ENCODE data around the gene ARHGEF38.
"Not testable (repeated sequence)": the region's sequence is repeated elsewhere in the genome, so short reads cannot be mapped to it uniquely, and the experiment has no call there.

ARHGEF38 gene

DNA sequence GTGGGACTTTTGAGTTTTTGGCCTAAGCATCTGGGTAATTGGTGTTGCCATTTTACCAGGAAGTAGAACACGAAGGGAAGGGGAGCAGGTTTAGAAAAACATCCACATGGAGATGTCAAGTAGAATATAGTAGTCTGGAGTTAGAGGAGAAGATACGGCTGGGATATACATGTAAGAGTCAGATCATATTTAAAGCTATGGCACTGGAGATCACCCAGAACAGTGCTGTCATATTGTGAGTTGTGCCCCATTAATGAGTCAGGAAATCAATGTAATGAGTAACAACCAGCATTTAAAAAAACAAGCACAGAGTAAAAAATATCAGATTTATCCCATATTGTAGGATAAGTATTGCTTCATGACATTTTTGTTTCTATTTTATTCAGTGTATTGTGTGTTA is 160.3 kb downstream of the ARHGEF38 start:
- Histone ChIP-seq H3K4me3 (ENCODE audit: low read depth, low read length) (no peak overlapping the region), H3K36me3 (ENCODE audit: control insufficient read depth, insufficient read depth, low read length) (peaks cover 3% of the 10 kb centered on the region; the same call in 1 of the 2 replicates), H3K27me3 (ENCODE audit: control insufficient read depth, insufficient read depth, low read length) (no peaks in the 10 kb centered on the region), H3K4me1 (ENCODE audit: control insufficient read depth, insufficient read depth, low read length) (peaks cover 10% of the 10 kb centered on the region; the same call in 1 of the 2 replicates), H3K9ac (ENCODE audit: low read depth, low read length) (no peak overlapping the region), H3K9me3 (ENCODE audit: control insufficient read depth, insufficient read depth, low read length) (0 out of 2 replicates have a peak, but pooled peaks cover 4% of the 10 kb centered on the region), H3K27ac (ENCODE audit: low read depth, low read length) (no peak overlapping the region)

DNA sequence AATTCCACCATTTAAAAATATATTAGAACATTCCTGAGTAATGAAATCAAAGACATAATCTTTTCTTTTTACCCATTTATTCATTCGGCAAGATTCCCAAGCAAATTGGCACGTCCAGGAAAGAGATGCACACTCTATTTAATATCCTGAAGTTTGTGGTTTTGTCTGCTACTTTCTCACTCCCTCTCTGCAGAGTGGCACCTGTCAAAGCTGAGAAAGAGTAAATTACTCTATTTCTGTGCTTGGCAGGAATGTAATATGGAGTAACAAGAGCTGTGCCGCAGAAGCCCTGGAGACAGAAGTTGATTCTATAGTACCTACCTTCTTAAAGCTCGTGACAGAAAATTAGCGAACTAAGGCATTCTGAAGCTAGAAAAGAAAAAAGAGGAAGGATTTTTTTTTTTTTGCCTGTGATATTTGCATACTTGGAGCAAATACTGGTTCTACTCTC is 161.7 kb downstream of the ARHGEF38 start:
- Histone ChIP-seq H3K27ac (ENCODE audit: low read depth, low read length) (no peak overlapping the region), H3K9me3 (ENCODE audit: control insufficient read depth, insufficient read depth, low read length) (0 out of 2 replicates have a peak, but pooled peaks cover 4% of the 10 kb centered on the region), H3K4me3 (ENCODE audit: low read depth, low read length) (no peak overlapping the region), H3K9ac (ENCODE audit: low read depth, low read length) (no peak overlapping the region), H3K36me3 (ENCODE audit: control insufficient read depth, insufficient read depth, low read length) (peaks cover 7% of the 10 kb centered on the region), H3K4me1 (ENCODE audit: control insufficient read depth, insufficient read depth, low read length) (peaks cover 10% of the 10 kb centered on the region; the same call in 1 of the 2 replicates), H3K27me3 (ENCODE audit: control insufficient read depth, insufficient read depth, low read length) (no peaks in the 10 kb centered on the region)

DNA sequence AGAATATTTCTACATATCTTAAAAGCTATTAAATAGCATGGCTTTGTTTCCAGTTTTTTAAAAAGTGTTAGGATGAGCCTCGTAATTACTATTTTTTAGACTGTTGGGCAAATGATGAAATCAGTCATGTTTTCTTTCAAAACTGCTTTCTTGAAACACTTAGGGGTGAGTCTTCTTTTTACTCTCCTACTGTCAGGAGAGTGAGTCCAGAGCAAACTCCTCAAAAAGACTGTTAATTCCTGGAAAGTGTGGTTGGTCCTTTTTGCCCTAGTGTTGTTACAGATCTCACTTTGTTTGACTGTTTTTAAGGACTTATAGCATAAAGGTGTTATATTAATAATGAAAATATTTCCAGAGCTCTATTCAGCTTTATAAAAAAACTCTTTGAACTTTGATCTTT is 162.5 kb downstream of the ARHGEF38 start:
- H3K4me1 ChIP-seq (ENCODE audit: control insufficient read depth, insufficient read depth, low read length), result peaks cover 5% of the 10 kb centered on the region; the same call in 1 of the 2 replicates
- no peak overlapping the region for H3K9ac ChIP-seq (ENCODE audit: low read depth, low read length)
- no peak overlapping the region for H3K27ac ChIP-seq (ENCODE audit: low read depth, low read length)
- H3K27me3 ChIP-seq (ENCODE audit: control insufficient read depth, insufficient read depth, low read length), result no peaks in the 10 kb centered on the region
- 0 out of 2 replicates have a peak, but pooled peaks cover 4% of the 10 kb centered on the region for H3K9me3 ChIP-seq (ENCODE audit: control insufficient read depth, insufficient read depth, low read length)
- H3K4me3 ChIP-seq (ENCODE audit: low read depth, low read length), result no peak overlapping the region
- peaks cover 16% of the 10 kb centered on the region for H3K36me3 ChIP-seq (ENCODE audit: control insufficient read depth, insufficient read depth, low read length)

DNA sequence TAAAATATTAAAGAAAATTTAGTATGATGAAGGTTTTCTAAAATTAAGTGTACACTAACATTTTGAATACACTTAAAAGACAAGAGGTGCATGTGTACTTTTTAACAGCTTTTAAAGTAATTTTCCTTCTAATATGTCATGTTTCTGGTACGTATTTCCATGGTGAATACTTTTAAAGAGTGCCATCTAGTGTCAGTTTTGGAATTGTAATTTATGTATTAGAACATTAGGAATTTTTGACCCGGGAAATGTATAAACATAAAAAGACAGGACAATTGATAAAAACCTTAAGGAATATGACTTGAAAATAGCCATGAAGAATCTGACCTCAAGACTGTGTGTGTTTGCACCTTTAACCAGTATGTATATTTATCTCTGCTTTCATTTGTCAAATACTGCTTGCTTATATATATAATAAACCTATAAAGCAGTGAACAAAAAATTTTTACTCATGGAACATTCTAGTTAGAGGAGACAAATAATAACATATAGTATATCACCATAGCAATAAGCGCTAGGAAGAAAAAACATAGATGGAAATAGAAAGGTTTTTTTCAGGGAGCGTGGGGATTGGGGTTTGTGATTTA is 163.4 kb downstream of the ARHGEF38 start:
- no peak overlapping the region for H3K9ac ChIP-seq (ENCODE audit: low read depth, low read length)
- 0 out of 2 replicates have a peak, but pooled peaks cover 4% of the 10 kb centered on the region for H3K9me3 ChIP-seq (ENCODE audit: control insufficient read depth, insufficient read depth, low read length)
- H3K27me3 ChIP-seq (ENCODE audit: control insufficient read depth, insufficient read depth, low read length), result no peaks in the 10 kb centered on the region
- H3K36me3 ChIP-seq (ENCODE audit: control insufficient read depth, insufficient read depth, low read length), result peaks cover 24% of the 10 kb centered on the region
- H3K27ac ChIP-seq (ENCODE audit: low read depth, low read length), result no peak overlapping the region
- H3K4me3 ChIP-seq (ENCODE audit: low read depth, low read length), result no peak overlapping the region
- H3K4me1 ChIP-seq (ENCODE audit: control insufficient read depth, insufficient read depth, low read length), result 0 out of 2 replicates have a peak, but pooled peaks cover under 1% of the 10 kb centered on the region

DNA sequence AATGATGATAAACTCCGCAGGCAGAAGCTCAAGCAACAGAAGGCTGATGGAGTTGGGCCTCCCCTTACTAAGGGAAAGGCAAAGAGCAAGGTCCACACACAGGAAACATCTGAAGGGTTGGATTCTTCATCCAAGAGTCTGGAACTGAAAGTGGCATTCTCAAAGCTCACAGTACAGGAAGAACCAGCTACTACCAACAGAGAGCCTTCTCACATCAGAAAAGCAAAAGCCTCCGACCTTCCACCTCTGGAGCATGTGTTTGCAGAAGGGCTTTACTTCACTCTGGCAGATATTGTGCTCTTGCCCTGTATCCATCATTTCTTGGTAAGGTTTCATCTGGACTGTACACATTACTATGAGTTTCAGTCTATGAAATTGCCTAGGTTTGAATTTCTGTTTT is 166.8 kb downstream of the ARHGEF38 start:
- no peaks in the 10 kb centered on the region for H3K27me3 ChIP-seq (ENCODE audit: control insufficient read depth, insufficient read depth, low read length)
- H3K27ac ChIP-seq (ENCODE audit: low read depth, low read length), result no peak overlapping the region
- no peak overlapping the region for H3K9ac ChIP-seq (ENCODE audit: low read depth, low read length)
- 0 out of 2 replicates have a peak, but pooled peaks cover 4% of the 10 kb centered on the region for H3K9me3 ChIP-seq (ENCODE audit: control insufficient read depth, insufficient read depth, low read length)
- H3K4me3 ChIP-seq (ENCODE audit: low read depth, low read length), result no peak overlapping the region
- no peaks in the 10 kb centered on the region for H3K4me1 ChIP-seq (ENCODE audit: control insufficient read depth, insufficient read depth, low read length)
- H3K36me3 ChIP-seq (ENCODE audit: control insufficient read depth, insufficient read depth, low read length), result peaks cover 43% of the 10 kb centered on the region

DNA sequence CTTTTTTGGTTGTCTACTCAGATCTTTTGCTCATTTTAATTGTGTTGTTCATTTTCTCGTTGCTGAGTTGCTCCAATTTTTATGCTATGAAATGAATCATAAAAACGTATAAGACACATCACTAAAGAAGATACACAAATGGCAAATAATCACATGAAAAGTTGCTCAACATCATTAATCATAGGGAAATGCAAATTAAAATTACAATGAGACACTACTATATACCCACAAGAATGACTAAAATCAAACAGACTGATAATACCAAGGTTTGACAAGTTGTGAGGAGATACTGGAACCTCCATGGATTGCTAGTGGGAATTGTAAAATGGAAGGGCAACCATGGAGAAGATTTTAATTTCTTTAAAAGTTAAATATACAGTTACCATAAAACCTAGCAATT is 173.2 kb downstream of the ARHGEF38 start:
- H3K36me3 ChIP-seq (ENCODE audit: control insufficient read depth, insufficient read depth, low read length), result peaks cover 65% of the 10 kb centered on the region
- H3K27me3 ChIP-seq (ENCODE audit: control insufficient read depth, insufficient read depth, low read length), result no peaks in the 10 kb centered on the region
- H3K9ac ChIP-seq (ENCODE audit: low read depth, low read length), result no peak overlapping the region
- H3K9me3 ChIP-seq (ENCODE audit: control insufficient read depth, insufficient read depth, low read length), result peaks cover 3% of the 10 kb centered on the region
- H3K4me1 ChIP-seq (ENCODE audit: control insufficient read depth, insufficient read depth, low read length), result no peaks in the 10 kb centered on the region
- H3K27ac ChIP-seq (ENCODE audit: low read depth, low read length), result no peak overlapping the region
- no peak overlapping the region for H3K4me3 ChIP-seq (ENCODE audit: low read depth, low read length)

DNA sequence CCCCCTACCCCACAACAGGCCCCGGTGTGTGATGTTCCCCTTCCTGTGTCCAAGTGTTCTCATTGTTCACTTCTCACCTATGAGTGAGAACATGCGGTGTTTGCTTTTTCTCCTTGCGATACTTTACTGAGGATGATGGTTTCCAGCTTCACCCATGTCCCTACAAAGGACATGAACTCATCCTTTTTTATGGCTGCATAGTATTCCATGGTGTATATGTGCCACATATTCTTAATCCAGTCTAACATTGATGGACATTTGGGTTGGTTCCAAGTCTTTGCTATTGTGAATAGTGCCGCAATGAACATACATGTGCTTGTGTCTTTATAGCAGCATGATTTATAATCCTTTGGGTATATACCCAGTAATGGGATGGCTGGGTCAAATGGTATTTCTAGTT is 177.5 kb downstream of the ARHGEF38 start:
- peaks cover 39% of the 10 kb centered on the region for H3K36me3 ChIP-seq (ENCODE audit: control insufficient read depth, insufficient read depth, low read length)
- H3K4me3 ChIP-seq (ENCODE audit: low read depth, low read length); H3K27ac ChIP-seq (ENCODE audit: low read depth, low read length); H3K27me3 ChIP-seq (ENCODE audit: control insufficient read depth, insufficient read depth, low read length); H3K9me3 ChIP-seq (ENCODE audit: control insufficient read depth, insufficient read depth, low read length); H3K9ac ChIP-seq (ENCODE audit: low read depth, low read length); H3K4me1 ChIP-seq (ENCODE audit: control insufficient read depth, insufficient read depth, low read length): not testable (repeated sequence)
